ENCODE results near the gene LMAN2. TPM values are rescaled to one million over a fixed set of nuclear protein-coding genes. Genes with fewer than 3 reads are reported as not detected.
A peak's percentile ranks its signal among the peaks of the same experiment; 100 is the strongest.
"Not testable (repeated sequence)": the region's sequence is repeated elsewhere in the genome, so short reads cannot be mapped to it uniquely, and the experiment has no call there.

Gene LMAN2
- total RNA-seq, 1 donor from 2014 or later, result 75.6 TPM

- Mint-ChIP-seq H3K4me3 (ENCODE audit: unreplicated experiment) (no peak overlapping the region), H3K27ac (ENCODE audit: unreplicated experiment) (no peak overlapping the region), H3K27me3 (ENCODE audit: unreplicated experiment) (peaks cover 13% of the 10 kb centered on the region), H3K9me3 (ENCODE audit: unreplicated experiment) (peaks cover 3% of the 10 kb centered on the region), H3K36me3 (ENCODE audit: unreplicated experiment) (no peaks in the 10 kb centered on the region), H3K4me1 (ENCODE audit: low read depth, unreplicated experiment) (peaks cover 18% of the 10 kb centered on the region)
- TF ChIP-seq, protein P1, sequence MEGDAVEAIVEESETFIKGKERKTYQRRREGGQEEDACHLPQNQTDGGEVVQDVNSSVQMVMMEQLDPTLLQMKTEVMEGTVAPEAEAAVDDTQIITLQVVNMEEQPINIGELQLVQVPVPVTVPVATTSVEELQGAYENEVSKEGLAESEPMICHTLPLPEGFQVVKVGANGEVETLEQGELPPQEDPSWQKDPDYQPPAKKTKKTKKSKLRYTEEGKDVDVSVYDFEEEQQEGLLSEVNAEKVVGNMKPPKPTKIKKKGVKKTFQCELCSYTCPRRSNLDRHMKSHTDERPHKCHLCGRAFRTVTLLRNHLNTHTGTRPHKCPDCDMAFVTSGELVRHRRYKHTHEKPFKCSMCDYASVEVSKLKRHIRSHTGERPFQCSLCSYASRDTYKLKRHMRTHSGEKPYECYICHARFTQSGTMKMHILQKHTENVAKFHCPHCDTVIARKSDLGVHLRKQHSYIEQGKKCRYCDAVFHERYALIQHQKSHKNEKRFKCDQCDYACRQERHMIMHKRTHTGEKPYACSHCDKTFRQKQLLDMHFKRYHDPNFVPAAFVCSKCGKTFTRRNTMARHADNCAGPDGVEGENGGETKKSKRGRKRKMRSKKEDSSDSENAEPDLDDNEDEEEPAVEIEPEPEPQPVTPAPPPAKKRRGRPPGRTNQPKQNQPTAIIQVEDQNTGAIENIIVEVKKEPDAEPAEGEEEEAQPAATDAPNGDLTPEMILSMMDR (IDR thresholded peaks at IDR 0.05; ENCODE audit: partially characterized antibody, unreplicated experiment), result no peak
- no peak for DNase-seq
These were observed 43.7 kb downstream of the LMAN2 start for GRCh38 chr5:177307544-177308363.

GRCh38 chr5:177306674-177307543 is 44.6 kb downstream of the LMAN2 start:
- H3K27ac Mint-ChIP-seq (ENCODE audit: unreplicated experiment), result peak overlapping the region; percentile 12
- DNase-seq, result no peak
- H3K36me3 Mint-ChIP-seq (ENCODE audit: unreplicated experiment), result no peaks in the 10 kb centered on the region
- peaks cover 3% of the 10 kb centered on the region for H3K9me3 Mint-ChIP-seq (ENCODE audit: unreplicated experiment)
- H3K4me3 Mint-ChIP-seq (ENCODE audit: unreplicated experiment), result no peak overlapping the region
- TF ChIP-seq, protein P1 (IDR thresholded peaks at IDR 0.05; ENCODE audit: partially characterized antibody, unreplicated experiment), result no peak
- peaks cover 24% of the 10 kb centered on the region for H3K4me1 Mint-ChIP-seq (ENCODE audit: low read depth, unreplicated experiment)
- peaks cover 19% of the 10 kb centered on the region for H3K27me3 Mint-ChIP-seq (ENCODE audit: unreplicated experiment)

DNA sequence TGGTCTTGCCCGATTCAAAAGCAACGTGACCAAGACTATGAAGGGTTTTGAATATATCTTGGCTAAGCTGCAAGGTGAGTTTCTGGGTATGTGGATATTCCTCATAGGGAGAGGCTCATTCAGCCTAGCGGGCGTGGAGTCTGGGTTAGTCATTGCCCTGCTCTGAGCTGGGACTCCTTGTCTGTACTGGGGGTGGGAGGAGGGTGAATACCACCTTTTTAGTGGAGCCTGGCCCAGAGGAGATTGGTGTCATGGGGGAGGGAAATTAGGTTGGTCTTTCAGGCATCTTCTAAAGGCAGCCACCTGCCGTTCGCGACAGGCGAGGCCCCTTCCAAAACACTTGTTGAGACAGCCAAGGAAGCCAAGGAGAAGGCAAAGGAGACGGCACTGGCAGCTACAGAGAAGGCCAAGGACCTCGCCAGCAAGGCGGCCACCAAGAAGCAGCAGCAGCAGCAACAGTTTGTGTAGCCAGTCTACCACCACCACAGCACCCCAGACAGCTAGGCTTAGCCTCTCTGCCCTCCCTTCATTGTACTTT is 45.3 kb downstream of the LMAN2 start:
- Mint-ChIP-seq H3K4me3 (ENCODE audit: unreplicated experiment) (peak overlapping the region; percentile 20), H3K27ac (ENCODE audit: unreplicated experiment) (peak overlapping the region; percentile 17), H3K4me1 (ENCODE audit: low read depth, unreplicated experiment) (peaks cover 24% of the 10 kb centered on the region), H3K27me3 (ENCODE audit: unreplicated experiment) (peaks cover 21% of the 10 kb centered on the region)
- not testable (repeated sequence) for H3K9me3 Mint-ChIP-seq (ENCODE audit: unreplicated experiment); DNase-seq; H3K36me3 Mint-ChIP-seq (ENCODE audit: unreplicated experiment)

GRCh38 chr5:177304392-177305119 is 46.9 kb downstream of the LMAN2 start:
- Mint-ChIP-seq H3K9me3 (ENCODE audit: unreplicated experiment) (peaks cover 9% of the 10 kb centered on the region), H3K4me3 (ENCODE audit: unreplicated experiment) (peak overlapping the region; percentile 97), H3K4me1 (ENCODE audit: low read depth, unreplicated experiment) (peaks cover 20% of the 10 kb centered on the region), H3K27ac (ENCODE audit: unreplicated experiment) (peak overlapping the region; percentile 90), H3K36me3 (ENCODE audit: unreplicated experiment) (no peaks in the 10 kb centered on the region), H3K27me3 (ENCODE audit: unreplicated experiment) (peaks cover 24% of the 10 kb centered on the region)
- TF ChIP-seq, protein P1 (IDR thresholded peaks at IDR 0.05; ENCODE audit: partially characterized antibody, unreplicated experiment), result no peak
- no peak for DNase-seq

GRCh38 chr5:177303925-177304391 is 47.5 kb downstream of the LMAN2 start:
- DNase-seq, result no peak
- Mint-ChIP-seq H3K9me3 (ENCODE audit: unreplicated experiment) (peaks cover 9% of the 10 kb centered on the region), H3K4me3 (ENCODE audit: unreplicated experiment) (peak overlapping the region; percentile 97), H3K4me1 (ENCODE audit: low read depth, unreplicated experiment) (peaks cover 20% of the 10 kb centered on the region), H3K27me3 (ENCODE audit: unreplicated experiment) (peaks cover 25% of the 10 kb centered on the region), H3K36me3 (ENCODE audit: unreplicated experiment) (no peaks in the 10 kb centered on the region), H3K27ac (ENCODE audit: unreplicated experiment) (peak overlapping the region; percentile 90)
- TF ChIP-seq, protein P1 (IDR thresholded peaks at IDR 0.05; ENCODE audit: partially characterized antibody, unreplicated experiment), result no peak
